SK-N-MC (cell line): ENCODE data around the gene ROPN1.

Experiments
- EZH2 ChIP-seq: fragments of 200-600 bp; sonication (generic); IDR thresholded peaks from one replicate; pipeline ENCODE4 v1.6.1; 2017; ENCODE audit warnings: antibody characterized with exemption
- FOXP2 ChIP-seq: optimal IDR thresholded peaks from 2 replicates; pipeline ENCODE3; 2011; ENCODE audit warnings: mild to moderate bottlenecking, moderate library complexity; ENCODE audit not compliant: insufficient read depth; ENCODE audit errors: extremely low read length, control extremely low read depth
- POLR2AphosphoS5 ChIP-seq: IDR thresholded peaks from 2 replicates; pipeline ENCODE4 v1.6.1; 2012; ENCODE audit warnings: mild to moderate bottlenecking, low read depth, low read length, borderline replicate concordance

DNA sequence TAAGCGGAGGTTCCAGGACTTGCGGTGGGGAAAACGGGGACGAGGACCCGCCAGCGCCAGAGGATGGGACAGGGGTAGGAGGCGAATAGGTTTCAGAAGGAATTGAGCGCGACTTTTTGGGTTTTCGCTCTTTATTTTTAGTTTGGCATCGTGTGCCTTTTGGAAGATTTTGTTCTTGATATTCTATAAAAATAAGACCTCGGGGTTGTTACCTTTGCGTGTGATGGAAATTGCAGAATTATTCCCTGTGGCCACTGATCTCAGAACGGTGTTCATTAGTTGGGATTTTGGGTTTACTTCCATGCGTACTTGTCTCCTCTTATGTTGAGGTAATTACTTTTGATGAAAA lies 30.4 kb downstream of the ROPN1 start:
- TF ChIP-seq EZH2 (no peak), POLR2AphosphoS5 (no peak), FOXP2 (no peak)
